ENCODE data around the gene SURF1.

SURF1 gene

DNA sequence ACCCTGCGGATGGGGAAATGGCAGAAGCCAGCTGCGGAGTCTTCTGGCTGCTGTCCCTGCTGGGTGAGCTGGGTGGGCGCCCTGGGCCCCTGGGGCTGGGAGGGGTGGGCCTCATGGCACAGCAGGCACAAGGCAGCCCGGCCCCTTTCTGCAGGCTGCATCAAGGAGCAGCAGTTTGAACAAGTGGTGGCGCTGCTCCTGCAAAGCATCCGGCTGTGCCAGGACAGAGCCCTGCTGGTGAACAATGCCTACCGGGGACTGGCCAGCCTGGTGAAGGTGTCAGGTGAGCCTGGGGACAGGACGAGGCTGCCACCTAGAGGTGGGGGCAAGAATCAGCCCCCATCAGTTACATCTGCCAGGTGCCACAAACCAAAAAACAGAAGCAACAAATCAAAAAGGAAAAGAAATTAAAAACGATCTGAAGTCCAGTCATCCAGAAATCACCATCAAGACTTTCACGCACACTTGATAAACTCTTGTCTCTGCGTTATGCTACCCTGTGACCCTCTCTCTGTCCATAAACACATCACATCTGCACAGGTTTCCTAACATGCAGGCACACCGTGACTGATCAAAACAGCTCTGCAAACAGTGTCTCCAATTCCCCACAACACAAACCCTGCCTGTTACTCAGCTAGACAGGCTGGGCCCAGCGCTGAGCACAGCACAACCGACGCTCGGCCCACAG lies 47.6 kb upstream of the SURF1 start:
- Histone ChIP-seq H3K27ac (ENCODE audit: low read length) (no peak overlapping the region), H4K20me1 (ENCODE audit: insufficient read depth, low read length) (peaks cover 15% of the 10 kb centered on the region), H3K4me2 (ENCODE audit: insufficient read depth, low read length) (no peak overlapping the region), H3K4me3 (ENCODE audit: low read depth in 1 of 2, low read length in 2 of 2) (no peak overlapping the region), H2AFZ (ENCODE audit: low read depth, low read length) (no peak overlapping the region), H3K9ac (ENCODE audit: low read depth, low read length) (no peak overlapping the region), H3K79me2 (ENCODE audit: insufficient read depth, low read length) (no peaks in the 10 kb centered on the region), H3K9me3 (ENCODE audit: insufficient read depth, low read length, severe bottlenecking) (no peaks in the 10 kb centered on the region), H3K4me1 (ENCODE audit: insufficient read depth, low read length) (no peaks in the 10 kb centered on the region), H3K36me3 (ENCODE audit: insufficient read depth, low read length) (peaks cover 40% of the 10 kb centered on the region), H3K27me3 (ENCODE audit: insufficient read depth, low read length, poor library complexity) (no peaks in the 10 kb centered on the region)
- DNase-seq (peak; percentile 40), ATAC-seq (ENCODE audit: insufficient read depth, low read depth) (no peak)
- no peak for TF ChIP-seq EZH2 (IDR thresholded peaks at IDR 0.05; ENCODE audit: borderline replicate concordance, low read depth, low read length, severe bottlenecking)
- TF ChIP-seq, protein P1, sequence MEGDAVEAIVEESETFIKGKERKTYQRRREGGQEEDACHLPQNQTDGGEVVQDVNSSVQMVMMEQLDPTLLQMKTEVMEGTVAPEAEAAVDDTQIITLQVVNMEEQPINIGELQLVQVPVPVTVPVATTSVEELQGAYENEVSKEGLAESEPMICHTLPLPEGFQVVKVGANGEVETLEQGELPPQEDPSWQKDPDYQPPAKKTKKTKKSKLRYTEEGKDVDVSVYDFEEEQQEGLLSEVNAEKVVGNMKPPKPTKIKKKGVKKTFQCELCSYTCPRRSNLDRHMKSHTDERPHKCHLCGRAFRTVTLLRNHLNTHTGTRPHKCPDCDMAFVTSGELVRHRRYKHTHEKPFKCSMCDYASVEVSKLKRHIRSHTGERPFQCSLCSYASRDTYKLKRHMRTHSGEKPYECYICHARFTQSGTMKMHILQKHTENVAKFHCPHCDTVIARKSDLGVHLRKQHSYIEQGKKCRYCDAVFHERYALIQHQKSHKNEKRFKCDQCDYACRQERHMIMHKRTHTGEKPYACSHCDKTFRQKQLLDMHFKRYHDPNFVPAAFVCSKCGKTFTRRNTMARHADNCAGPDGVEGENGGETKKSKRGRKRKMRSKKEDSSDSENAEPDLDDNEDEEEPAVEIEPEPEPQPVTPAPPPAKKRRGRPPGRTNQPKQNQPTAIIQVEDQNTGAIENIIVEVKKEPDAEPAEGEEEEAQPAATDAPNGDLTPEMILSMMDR (IDR thresholded peaks at IDR 0.05; ENCODE audit: borderline replicate concordance, extremely low read depth, low read length, poor library complexity, severe bottlenecking), result peak; percentile 59

GRCh38 chr9:133402689-133403088 lies 46.4 kb upstream of the SURF1 start:
- no peak overlapping the region for H2AFZ ChIP-seq (ENCODE audit: low read depth, low read length)
- H3K4me2 ChIP-seq (ENCODE audit: insufficient read depth, low read length), result no peak overlapping the region
- no peak overlapping the region for H3K4me3 ChIP-seq (ENCODE audit: low read depth in 1 of 2, low read length in 2 of 2)
- TF ChIP-seq, protein P1 (IDR thresholded peaks at IDR 0.05; ENCODE audit: borderline replicate concordance, extremely low read depth, low read length, poor library complexity, severe bottlenecking), result no peak
- no peak for TF ChIP-seq EZH2 (IDR thresholded peaks at IDR 0.05; ENCODE audit: borderline replicate concordance, low read depth, low read length, severe bottlenecking)
- H3K9me3 ChIP-seq (ENCODE audit: insufficient read depth, low read length, severe bottlenecking), result no peaks in the 10 kb centered on the region
- peaks cover 33% of the 10 kb centered on the region for H3K36me3 ChIP-seq (ENCODE audit: insufficient read depth, low read length)
- ATAC-seq (ENCODE audit: insufficient read depth, low read depth) (no peak), DNase-seq (no peak)
- H3K9ac ChIP-seq (ENCODE audit: low read depth, low read length), result no peak overlapping the region
- no peaks in the 10 kb centered on the region for H3K27me3 ChIP-seq (ENCODE audit: insufficient read depth, low read length, poor library complexity)
- H3K79me2 ChIP-seq (ENCODE audit: insufficient read depth, low read length), result no peaks in the 10 kb centered on the region
- H3K27ac ChIP-seq (ENCODE audit: low read length), result no peak overlapping the region
- no peaks in the 10 kb centered on the region for H3K4me1 ChIP-seq (ENCODE audit: insufficient read depth, low read length)
- H4K20me1 ChIP-seq (ENCODE audit: insufficient read depth, low read length), result peaks cover 15% of the 10 kb centered on the region

- H4K20me1 ChIP-seq (ENCODE audit: insufficient read depth, low read length), result peaks cover 8% of the 10 kb centered on the region
- peaks cover 24% of the 10 kb centered on the region for H3K36me3 ChIP-seq (ENCODE audit: insufficient read depth, low read length)
- no peak overlapping the region for H3K9ac ChIP-seq (ENCODE audit: low read depth, low read length)
- no peaks in the 10 kb centered on the region for H3K27me3 ChIP-seq (ENCODE audit: insufficient read depth, low read length, poor library complexity)
- no peak overlapping the region for H3K4me3 ChIP-seq (ENCODE audit: low read depth in 1 of 2, low read length in 2 of 2)
- TF ChIP-seq, protein P1 (IDR thresholded peaks at IDR 0.05; ENCODE audit: borderline replicate concordance, extremely low read depth, low read length, poor library complexity, severe bottlenecking), result no peak
- H3K9me3 ChIP-seq (ENCODE audit: insufficient read depth, low read length, severe bottlenecking), result no peaks in the 10 kb centered on the region
- H3K79me2 ChIP-seq (ENCODE audit: insufficient read depth, low read length), result no peaks in the 10 kb centered on the region
- H3K4me1 ChIP-seq (ENCODE audit: insufficient read depth, low read length), result no peaks in the 10 kb centered on the region
- no peak overlapping the region for H3K4me2 ChIP-seq (ENCODE audit: insufficient read depth, low read length)
- ATAC-seq (ENCODE audit: insufficient read depth, low read depth), result no peak
- H3K27ac ChIP-seq (ENCODE audit: low read length), result no peak overlapping the region
- DNase-seq, result no peak
- H2AFZ ChIP-seq (ENCODE audit: low read depth, low read length), result no peak overlapping the region
Measured at GRCh38 chr9:133401588-133401987, 45.3 kb upstream of the SURF1 start.

Measured in DND-41 (cell line).